T-helper 2 cell treated with Interferon-gamma antibody and Interleukin-4, amounts not matched to agents 100 ng/mL and 5 ng/mL, for 36 hours (primary cell): Measurements from ENCODE around the gene MUTYH. TPM values are rescaled to one million over a fixed set of nuclear protein-coding genes. Genes with fewer than 3 reads are reported as not detected.

Experiments
- intact Hi-C: fragments of 100-400 bp; cut with micrococcal nuclease; formaldehyde crosslinking; loops from one replicate; pipeline ENCODE4 v1.15.1; 2023
- total RNA-seq: library from RNA; stranded (reverse); gene quantifications from 2 replicates; pipeline ENCODE4 v1.2.3, GENCODE V29; 2022

The MUTYH gene
- total RNA-seq, 1 donor from 2014 or later: 45.1 TPM

- intact Hi-C loops: no loop called here
Measured at GRCh38 chr1:45282351-45282750, 57.9 kb downstream of the MUTYH start.

Other genes starting within 250 kb of the MUTYH start
- 0.07 TPM in 2 replicates for gene ZSWIM5, start 133.8 kb downstream of the MUTYH start, total RNA-seq
- gene HPDL, start 13.5 kb downstream of the MUTYH start, total RNA-seq: 7.8 and 8.3 TPM in 2 replicates
- 25.1 and 25.5 TPM in 2 replicates for gene TOE1, start 270 bp downstream of the MUTYH start, total RNA-seq
- gene TESK2, start 150.7 kb upstream of the MUTYH start, total RNA-seq: 1.7 and 2.0 TPM in 2 replicates
- 4.5 and 5.5 TPM in 2 replicates for gene CCDC163, start 159.6 kb upstream of the MUTYH start, total RNA-seq
- gene MMACHC, start 159.9 kb upstream of the MUTYH start, total RNA-seq: 6.5 and 8.3 TPM in 2 replicates
- gene PRDX1, start 181.4 kb upstream of the MUTYH start, total RNA-seq: 437 and 470 TPM in 2 replicates
- 155 and 167 TPM in 2 replicates for gene AKR1A1, start 210.4 kb upstream of the MUTYH start, total RNA-seq
- 216 and 222 TPM in 2 replicates for gene NASP, start 243.6 kb upstream of the MUTYH start, total RNA-seq